Myocyte (in vitro differentiated cells): ENCODE data around the gene AGMAT. TPM values are rescaled to one million over a fixed set of nuclear protein-coding genes. Genes with fewer than 3 reads are reported as not detected.
A peak's percentile ranks its signal among the peaks of the same experiment; 100 is the strongest.

Experiments
- DNase-seq: peaks from one replicate; pipeline ENCODE4 v3.0.0-alpha.2; 2012; ENCODE audit warnings: low read depth
- total RNA-seq: library from RNA; depleted of rRNA; stranded (reverse); fragments of >200 nt; gene quantifications from 2 replicates; pipeline ENCODE4 v1.2.3, GENCODE V29; 2014

Gene AGMAT
- total RNA-seq, 1 donor from 2014 or later = 3.2 TPM

DNA sequence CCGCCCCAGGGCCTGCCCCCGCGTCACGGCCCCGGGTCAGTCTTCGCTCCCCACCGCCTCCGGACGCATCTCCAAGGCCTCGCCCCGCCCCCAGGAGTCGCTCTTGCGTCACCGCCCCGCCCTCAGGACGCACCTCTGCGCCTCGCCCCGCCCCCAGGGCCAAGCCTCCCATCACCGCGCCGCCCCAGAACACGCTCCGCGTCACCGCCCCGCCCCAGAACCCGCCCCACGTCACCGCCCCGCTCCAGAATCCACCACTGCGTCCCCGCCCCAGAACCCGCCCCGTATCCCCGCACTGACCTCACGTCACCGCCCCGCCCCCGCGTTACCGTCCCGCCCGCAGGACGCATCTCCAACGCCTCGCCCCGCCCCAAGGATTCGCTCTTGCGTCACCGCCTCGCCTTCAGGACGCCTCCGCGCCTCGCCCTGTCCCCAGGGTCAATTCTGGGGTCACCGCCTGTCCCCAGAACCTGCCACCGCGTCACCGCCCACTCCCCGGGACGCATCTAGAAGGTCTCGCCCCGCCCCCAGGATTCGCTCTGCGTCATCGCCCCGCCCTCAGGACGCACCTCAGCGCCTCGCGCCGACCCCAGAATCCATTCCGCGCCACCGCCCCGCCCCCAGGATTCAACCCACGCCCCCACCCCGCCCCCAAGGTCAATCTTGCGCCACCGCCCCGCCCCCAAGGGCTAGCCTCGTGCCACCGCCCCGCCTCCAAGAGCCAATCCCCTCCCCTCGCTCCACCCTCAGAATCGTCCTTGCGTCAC, 60.4 kb downstream of the AGMAT start:
- peak; percentile 99 for DNase-seq

DNA sequence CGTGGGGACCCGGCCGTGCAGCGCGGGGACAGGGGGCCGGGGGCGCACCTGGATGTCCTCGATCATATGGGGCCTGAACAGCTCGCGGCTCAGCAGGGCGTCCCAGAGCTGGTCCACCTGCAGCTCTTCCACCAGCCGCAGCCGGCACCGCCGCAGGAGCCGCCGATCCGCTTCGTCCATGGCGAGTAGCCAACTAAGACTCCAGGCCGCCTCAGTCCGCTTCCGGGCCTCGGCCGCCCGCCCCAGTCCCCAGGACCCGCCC, 60.9 kb downstream of the AGMAT start, which contains the start of gene CASP9:
Gene CASP9 (minus strand): TSS at position 195 of the 262 bp plus-strand sequence. CDS start 15 bp downstream, at position 180.
- DNase-seq = no peak

DNA sequence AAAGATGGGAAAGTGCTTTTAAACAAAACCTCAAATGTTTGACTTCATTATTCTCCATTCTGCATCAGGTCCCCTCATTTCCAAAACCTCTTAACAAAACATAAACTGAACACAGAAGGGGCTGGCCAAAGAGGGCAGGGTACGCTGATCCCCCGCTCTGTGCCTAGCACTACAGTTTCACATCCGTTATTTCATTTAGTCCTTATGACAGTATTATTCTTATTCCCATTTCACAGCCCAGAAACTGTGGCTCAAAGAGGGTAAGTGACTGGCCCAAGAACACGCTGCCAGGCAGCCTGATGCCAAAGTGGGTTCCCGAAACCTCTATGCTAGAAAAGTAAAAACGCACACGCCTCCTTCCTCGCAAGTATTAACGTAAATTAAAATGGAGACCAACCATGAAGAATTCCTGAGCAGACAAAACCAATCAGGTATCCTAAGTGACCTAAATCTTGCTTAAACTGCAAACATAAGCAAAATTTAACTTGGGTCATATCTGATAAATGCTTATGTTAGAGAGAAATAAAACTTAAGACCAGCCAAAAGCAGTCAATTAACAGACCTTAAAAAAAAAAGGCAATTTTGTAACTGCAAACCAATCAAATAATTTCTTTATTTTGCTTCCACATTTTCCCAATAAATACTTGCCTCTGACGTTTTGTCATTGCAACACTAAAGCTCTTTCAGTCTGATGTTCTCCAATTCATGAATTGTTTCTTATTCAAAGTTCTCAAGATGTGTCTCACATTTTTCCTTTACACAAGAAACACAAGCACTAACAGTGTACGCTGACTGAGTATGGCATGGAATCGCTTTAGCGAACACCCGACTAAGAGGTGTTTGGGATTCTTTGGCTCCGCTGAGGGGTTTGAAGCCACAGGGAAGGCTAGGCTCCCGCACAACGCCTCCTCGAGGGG, 61.5 kb downstream of the AGMAT start:
- no peak for DNase-seq

DNA sequence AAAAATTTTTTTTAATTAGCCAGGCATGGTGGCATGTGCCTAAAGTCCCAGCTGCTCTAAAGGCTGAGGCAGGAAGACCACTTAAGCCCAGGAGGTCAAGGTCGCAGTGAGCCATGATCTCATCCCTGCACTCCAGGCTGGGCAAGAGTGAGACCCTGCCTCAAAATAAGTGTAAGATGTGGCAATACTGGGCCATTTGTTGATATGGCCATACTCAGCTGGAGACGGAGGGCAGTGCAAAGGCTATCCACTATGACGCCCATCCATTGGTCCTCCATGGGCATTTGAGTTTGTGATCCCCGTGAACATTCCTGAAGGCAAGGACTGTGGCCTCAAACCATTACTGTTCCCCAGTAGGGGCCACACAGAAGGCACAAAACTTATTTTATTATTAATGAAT, 62.3 kb downstream of the AGMAT start:
- DNase-seq = no peak

Other genes starting within 250 kb of the AGMAT start
- gene EFHD2, start 175.2 kb downstream of the AGMAT start, total RNA-seq = 84.4 and 207 TPM in 2 replicates
- gene CTRC, start 146.6 kb downstream of the AGMAT start, total RNA-seq = 0.21 and 0.72 TPM in 2 replicates
- gene CELA2A, start 128.3 kb downstream of the AGMAT start, total RNA-seq = 0.57 TPM in 1 of 2 replicates, not detected in the other
- gene CELA2B, start 108.9 kb downstream of the AGMAT start, total RNA-seq = 0.78 and 3.7 TPM in 2 replicates
- gene CASP9, start 60.8 kb downstream of the AGMAT start, total RNA-seq = 30.8 and 68.5 TPM in 2 replicates
- gene DNAJC16, start 58.2 kb downstream of the AGMAT start, total RNA-seq = 43.9 and 50.2 TPM in 2 replicates
- gene DDI2, start 32.4 kb upstream of the AGMAT start, total RNA-seq = 26.6 and 34.7 TPM in 2 replicates
- gene PLEKHM2, start 99.3 kb upstream of the AGMAT start, total RNA-seq = 80.3 and 90.4 TPM in 2 replicates
- 5.2 and 13.0 TPM in 2 replicates for gene SLC25A34, start 151.2 kb upstream of the AGMAT start, total RNA-seq
- not detected in 2 replicates for gene TMEM82, start 157.4 kb upstream of the AGMAT start, total RNA-seq
- gene FBLIM1, start 173.7 kb upstream of the AGMAT start, total RNA-seq = 38.8 and 103 TPM in 2 replicates
- 1.5 and 1.6 TPM in 2 replicates for gene UQCRHL, start 222.6 kb upstream of the AGMAT start, total RNA-seq